Bronchial epithelial cell (primary cell): Measurements from ENCODE around the gene HMCN1. TPM values are rescaled to one million over a fixed set of nuclear protein-coding genes. Genes with fewer than 3 reads are reported as not detected.

Source experiments
- DNase-seq: peaks from one replicate; pipeline ENCODE4 v3.0.0-alpha.2; 2010; ENCODE audit warnings: low read depth
- FAIRE-seq: peaks from 2 replicates; lab custom pipeline; 2011; peaks lifted over from hg19 to GRCh38; lab: Jason Lieb, UNC
- H3K27me3 ChIP-seq: 2 replicates; pipeline ENCODE4 v1.5.1; 2011; ENCODE audit warnings: low read length; ENCODE audit not compliant: control insufficient read depth, insufficient read depth
- H3K36me3 ChIP-seq: 2 replicates; pipeline ENCODE4 v1.5.1; 2011; ENCODE audit warnings: low read length; ENCODE audit not compliant: control insufficient read depth, insufficient read depth
- H3K4me3 ChIP-seq: 2 replicates; pipeline ENCODE4 v1.5.1; 2011; ENCODE audit warnings: mild to moderate bottlenecking, low read depth, low read length, control low read depth
- total RNA-seq: library from RNA; depleted of rRNA; stranded (reverse); fragments of >200 nt; gene quantifications from 2 replicates; pipeline ENCODE4 v1.2.1, GENCODE V29; 2014
- TF ChIP-seq, protein P1 (sequence below): IDR thresholded peaks from 2 replicates; pipeline ENCODE4 v1.5.1; 2011; ENCODE audit warnings: mild to moderate bottlenecking, moderate library complexity, low read length, control low read depth, inconsistent platforms; ENCODE audit not compliant: insufficient read depth, severe bottlenecking

Gene HMCN1
- total RNA-seq, 1 donor from 2014 or later: 1.1 TPM

DNA sequence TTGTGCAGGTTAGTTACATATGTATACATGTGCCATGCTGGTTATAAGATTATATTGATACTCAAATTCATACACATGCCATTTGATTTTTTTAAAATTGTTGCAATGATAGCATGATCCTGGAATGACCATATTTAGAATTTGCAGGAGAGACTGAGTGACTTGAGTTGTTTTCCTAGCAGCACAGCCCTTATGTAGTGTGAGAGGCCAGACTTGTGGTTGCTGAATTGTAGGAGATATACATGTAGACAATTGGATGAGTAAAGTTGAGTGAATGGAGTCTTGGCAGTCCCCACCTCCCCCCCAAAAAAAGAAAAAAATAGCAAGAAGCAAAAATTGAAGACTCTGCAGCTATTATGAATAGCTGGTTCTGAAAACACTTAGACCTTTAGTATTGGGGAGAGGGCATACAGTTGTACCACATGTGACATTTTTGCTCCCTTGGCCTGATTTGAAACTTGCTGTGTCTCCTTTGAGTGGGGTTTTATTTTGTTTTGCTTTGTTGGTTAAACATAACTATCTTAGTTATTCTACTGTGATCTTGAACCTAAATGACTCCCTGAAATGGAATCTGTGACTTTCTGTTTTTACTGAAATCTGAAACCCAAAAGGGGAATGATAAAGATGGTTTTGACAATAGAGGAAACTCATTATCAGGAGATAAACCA is 280.3 kb downstream of the HMCN1 start:
- H3K27me3 ChIP-seq: no peaks in the 10 kb centered on the region
- H3K4me3 ChIP-seq: no peak overlapping the region
- TF ChIP-seq, protein P1, sequence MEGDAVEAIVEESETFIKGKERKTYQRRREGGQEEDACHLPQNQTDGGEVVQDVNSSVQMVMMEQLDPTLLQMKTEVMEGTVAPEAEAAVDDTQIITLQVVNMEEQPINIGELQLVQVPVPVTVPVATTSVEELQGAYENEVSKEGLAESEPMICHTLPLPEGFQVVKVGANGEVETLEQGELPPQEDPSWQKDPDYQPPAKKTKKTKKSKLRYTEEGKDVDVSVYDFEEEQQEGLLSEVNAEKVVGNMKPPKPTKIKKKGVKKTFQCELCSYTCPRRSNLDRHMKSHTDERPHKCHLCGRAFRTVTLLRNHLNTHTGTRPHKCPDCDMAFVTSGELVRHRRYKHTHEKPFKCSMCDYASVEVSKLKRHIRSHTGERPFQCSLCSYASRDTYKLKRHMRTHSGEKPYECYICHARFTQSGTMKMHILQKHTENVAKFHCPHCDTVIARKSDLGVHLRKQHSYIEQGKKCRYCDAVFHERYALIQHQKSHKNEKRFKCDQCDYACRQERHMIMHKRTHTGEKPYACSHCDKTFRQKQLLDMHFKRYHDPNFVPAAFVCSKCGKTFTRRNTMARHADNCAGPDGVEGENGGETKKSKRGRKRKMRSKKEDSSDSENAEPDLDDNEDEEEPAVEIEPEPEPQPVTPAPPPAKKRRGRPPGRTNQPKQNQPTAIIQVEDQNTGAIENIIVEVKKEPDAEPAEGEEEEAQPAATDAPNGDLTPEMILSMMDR: no peak
- DNase-seq (no peak), FAIRE-seq (no peak)
- no peaks in the 10 kb centered on the region for H3K36me3 ChIP-seq

DNA sequence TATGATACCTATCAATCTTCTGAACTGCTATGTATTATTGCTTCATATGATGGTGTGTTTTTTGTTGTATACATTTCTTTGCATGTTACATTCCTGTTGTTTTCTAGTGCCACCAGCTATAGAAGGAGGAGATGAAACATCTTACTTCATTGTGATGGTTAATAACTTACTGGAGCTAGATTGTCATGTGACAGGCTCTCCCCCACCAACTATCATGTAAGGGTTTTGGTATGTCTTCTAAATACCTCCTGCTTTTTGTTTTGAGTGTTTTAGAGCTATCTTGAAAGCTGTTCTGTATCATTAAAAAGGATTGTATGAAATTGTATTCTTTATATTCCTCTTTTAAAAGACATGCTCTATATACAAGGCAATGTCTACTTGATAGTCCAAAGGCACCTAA is 282.7 kb downstream of the HMCN1 start:
- DNase-seq: no peak
- FAIRE-seq: no peak

DNA sequence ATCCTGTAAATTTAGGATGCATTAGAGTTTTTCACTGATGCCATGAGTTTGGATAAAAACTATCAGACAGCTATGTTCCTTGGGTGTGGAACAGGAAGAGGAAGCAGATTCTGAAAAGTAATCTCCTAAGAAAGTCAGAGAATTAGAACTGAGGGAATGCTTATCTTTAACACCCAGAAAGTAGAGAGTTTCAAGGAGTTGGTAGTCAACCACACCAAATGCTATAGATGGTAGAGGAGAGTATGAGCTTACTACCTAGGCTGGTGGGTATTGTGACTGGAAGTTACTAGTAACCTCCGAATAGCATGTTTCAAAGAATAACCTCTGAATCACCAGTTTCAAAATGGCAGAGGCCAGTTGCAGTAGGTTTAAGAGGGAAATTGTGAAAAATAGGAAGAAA is 288.0 kb downstream of the HMCN1 start:
- DNase-seq: no peak
- no peak for FAIRE-seq
- Histone ChIP-seq H3K36me3 (no peaks in the 10 kb centered on the region), H3K27me3 (no peaks in the 10 kb centered on the region), H3K4me3 (no peak overlapping the region)
- TF ChIP-seq, protein P1: no peak

More for the DNA sequence above, 282.7 kb downstream of the HMCN1 start:
- TF ChIP-seq, protein P1: no peak
- H3K27me3 ChIP-seq: no peaks in the 10 kb centered on the region
- no peak overlapping the region for H3K4me3 ChIP-seq
- no peaks in the 10 kb centered on the region for H3K36me3 ChIP-seq

DNA sequence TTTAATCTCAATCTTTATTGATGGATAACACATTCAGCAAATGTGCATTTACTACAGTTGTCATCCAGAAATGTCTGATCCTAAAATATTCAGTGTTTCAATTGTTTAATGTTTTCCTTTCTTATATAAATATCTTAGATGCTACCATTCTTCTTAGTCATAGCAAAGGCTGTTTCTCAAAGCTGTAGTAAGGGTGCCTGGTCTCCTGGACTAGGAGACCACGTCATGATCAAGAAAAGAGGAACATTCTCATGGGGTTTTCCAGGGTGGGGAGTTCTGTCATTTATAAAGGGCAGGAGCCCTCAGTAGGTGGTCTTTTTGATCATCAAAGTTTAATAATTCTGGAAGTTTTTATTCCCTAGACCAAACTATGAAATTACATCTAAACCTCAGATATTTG is 292.8 kb downstream of the HMCN1 start:
- no peak for FAIRE-seq
- DNase-seq: no peak
- TF ChIP-seq, protein P1: no peak
- H3K36me3 ChIP-seq: no peaks in the 10 kb centered on the region
- no peaks in the 10 kb centered on the region for H3K27me3 ChIP-seq
- H3K4me3 ChIP-seq: no peak overlapping the region

DNA sequence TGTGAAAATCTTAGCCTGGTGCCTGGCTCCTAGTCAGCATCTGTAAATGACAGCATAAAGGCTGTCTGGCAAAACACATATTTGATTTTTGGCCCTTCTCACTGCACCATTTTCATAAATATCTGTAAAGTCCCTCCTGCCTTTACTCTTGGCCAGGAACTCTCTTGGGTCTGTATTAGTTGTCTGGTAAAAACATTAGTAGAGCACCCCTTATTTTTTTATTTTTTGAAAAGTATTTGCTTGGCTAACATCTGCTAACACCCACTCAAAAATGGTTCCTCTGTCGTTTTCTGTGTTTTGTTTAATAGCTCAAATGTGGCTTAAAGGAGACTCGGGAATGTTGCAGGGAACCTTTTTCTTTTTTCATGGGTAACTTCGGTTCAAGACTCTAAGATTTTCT is 293.4 kb downstream of the HMCN1 start:
- FAIRE-seq (no peak), DNase-seq (no peak)

More for the DNA sequence above, 293.4 kb downstream of the HMCN1 start:
- TF ChIP-seq, protein P1: no peak
- Histone ChIP-seq H3K27me3 (no peaks in the 10 kb centered on the region), H3K36me3 (no peaks in the 10 kb centered on the region), H3K4me3 (no peak overlapping the region)
